Adrenal gland (tissue), 12 donors: ENCODE results near the gene QSOX1. TPM values are rescaled to one million over a fixed set of nuclear protein-coding genes. Genes with fewer than 3 reads are reported as not detected.

Experiments used
- DNase-seq, 7 donors: peaks; one replicate each; pipeline ENCODE4 v3.0.0-alpha.2; 2019 to 2020
- H3K27ac ChIP-seq, 5 donors: fragments of 200-600 bp; sonication (generic) in 4 of 5; 1 replicate in 3 of 5; 2 replicates in 2 of 5; pipeline versions ENCODE4 v1.5.1 to v1.8.0; 2016 to 2020; ENCODE audit warnings: mild to moderate bottlenecking in 1 of 5
- H3K27me3 ChIP-seq: fragments of 200-600 bp; 2 replicates; pipeline ENCODE4 v1.8.0; 2021
- H3K36me3 ChIP-seq, 2 donors: fragments of 200-600 bp; replicated peaks in 1 of 2; 1 replicate in 1 of 2; 2 replicates in 1 of 2; pipeline versions ENCODE4 v1.5.1 to v1.8.0; 2018 to 2022
- H3K4me1 ChIP-seq, 2 donors: fragments of 200-600 bp; replicated peaks in 1 of 2; 1 replicate in 1 of 2; 2 replicates in 1 of 2; pipeline versions ENCODE4 v1.5.1 to v1.8.0; 2018 to 2021
- H3K4me3 ChIP-seq, 4 donors: fragments of 200-600 bp; sonication (generic) in 3 of 4; one replicate each; pipeline ENCODE4 v1.5.1; 2016 to 2018
- H3K9me3 ChIP-seq, 3 donors: fragments of 200-600 bp; sonication (generic) in 1 of 3; replicated peaks in 1 of 3; 1 replicate in 2 of 3; 2 replicates in 1 of 3; pipeline versions ENCODE4 v1.5.1 to v1.8.0; 2016 to 2021
- CTCF ChIP-seq, 6 experiments: fragments of 450-650 bp in 4 of 6; fragments of 200-600 bp in 2 of 6; sonication (generic) in 1 of 6; IDR thresholded peaks; 1 replicate in 5 of 6; 2 replicates in 1 of 6; pipeline versions ENCODE4 v1.5.1 to v1.8.0; 2016 to 2021; ENCODE audit warnings: antibody characterized with exemption in 6 of 6, mild to moderate bottlenecking in 2 of 6, moderate library complexity in 1 of 6
- POLR2A ChIP-seq, 2 donors: fragments of 450-650 bp; IDR thresholded peaks; one replicate each; pipeline ENCODE4 v1.6.1; 2017; ENCODE audit warnings: antibody characterized with exemption in 2 of 2, mild to moderate bottlenecking in 2 of 2, moderate library complexity in 1 of 2
- WGBS, 4 donors: extraction: QIAGEN DNeasy Blood & Tissue Kit in 2 of 4; methylation state at CpG; one replicate each; pipeline versions ENCODE4 v1.1.5 to v1.1.7; 2013 to 2017; 5-methylcytosine and 5-hydroxymethylcytosine counted together
- intact Hi-C, 2 donors: fragments of 100-400 bp; cut with DNase I; formaldehyde crosslinking; loops; one replicate each; pipeline versions ENCODE4 v1.14.1 to v1.15.0; 2022 to 2023
- polyA plus RNA-seq, 3 donors: library from polyadenylated mRNA; stranded (reverse); fragments of 200-250 nt in 2 of 3; fragments of 350-450 nt in 1 of 3; fragmentation: Illumina TruSeq in 1 of 3; extraction: RNeasy Lipid Tissue Mini Kit (QIAGEN cat#74804) in 1 of 3; gene quantifications; one replicate each; pipeline ENCODE4 v1.2.3, GENCODE V29; 2013 to 2014
- total RNA-seq, 9 donors: library from RNA; depleted of rRNA in 4 of 9; stranded (reverse); fragments of >200 nt in 4 of 9; fragments of 120-200 nt in 1 of 9; fragmentation: NEBNext Ultra II Directional in 1 of 9; extraction: Animal tissue kit (Norgen Biotek cat#: 25700) in 1 of 9; gene quantifications; one replicate each; pipeline versions ENCODE4 v1.1.0 to v1.2.4, GENCODE V29; 2013 to 2023
- donor health status: healthy with polysubstance abuse.
- donor health status: Bipolar disorder and iron deficiency.
- donor health status: DM: yes; HTN: yes; CAD: no.
- donor health status: DM: no; HTN: no; CAD: no.
- donor health status: DM: no; HTN: no; CAD: no.
- donor health status: DM: yes; HTN: yes; CAD: no.

Gene QSOX1
- total and polyA plus RNA-seq, 12 donors, result 33.7 to 234 (median 129) TPM

GRCh38 chr1:180195916-180196315 lies 41.2 kb downstream of the QSOX1 start:
- Histone ChIP-seq H3K36me3 (peaks cover 0 to 23% of the 10 kb centered on the region in 2 donors), H3K4me1 (peaks cover 0 to 6% of the 10 kb centered on the region in 2 donors), H3K4me3 (no peak overlapping the region), H3K27ac (no peak overlapping the region), H3K9me3 (no peaks in the 10 kb centered on the region), H3K27me3 (no peaks in the 10 kb centered on the region)
- 87 to 100% (median 92%) methylated on average over 2 to 9 of the region's 9 CpGs for WGBS, 4 donors
- TF ChIP-seq POLR2A (IDR thresholded peaks at IDR 0.05), result no peak
- TF ChIP-seq CTCF (IDR thresholded peaks at IDR 0.05), result no peak
- DNase-seq, result no peak
- intact Hi-C loops, result loop anchor here (10.0 kb wide), 2 partner anchors 219 to 279 kb away; no protein-coding TSS in a partner anchor

GRCh38 chr1:180196436-180197003 lies 41.9 kb downstream of the QSOX1 start:
- no peak for TF ChIP-seq CTCF (IDR thresholded peaks at IDR 0.05)
- TF ChIP-seq POLR2A (IDR thresholded peaks at IDR 0.05), result no peak
- peaks cover 0 to 21% of the 10 kb centered on the region in 2 donors for H3K36me3 ChIP-seq
- intact Hi-C loops, result loop anchor here (10.0 kb wide), 2 partner anchors 218 to 278 kb away; no protein-coding TSS in a partner anchor
- H3K9me3 ChIP-seq, result no peaks in the 10 kb centered on the region
- H3K27me3 ChIP-seq, result no peaks in the 10 kb centered on the region
- peaks cover 0 to 6% of the 10 kb centered on the region in 2 donors for H3K4me1 ChIP-seq
- no peak for DNase-seq
- H3K4me3 ChIP-seq, result no peak overlapping the region
- no peak overlapping the region for H3K27ac ChIP-seq
- WGBS, 4 donors, result 88 to 95% (median 92%) methylated on average over 6 to 17 of the region's 17 CpGs

- peaks cover 0 to 21% of the 10 kb centered on the region in 2 donors for H3K36me3 ChIP-seq
- intact Hi-C loops, result loop anchor here (10.0 kb wide), 2 partner anchors 218 to 278 kb away; no protein-coding TSS in a partner anchor
- H3K27me3 ChIP-seq, result no peaks in the 10 kb centered on the region
- H3K4me1 ChIP-seq, result peaks cover 0 to 6% of the 10 kb centered on the region in 2 donors
- no peaks in the 10 kb centered on the region for H3K9me3 ChIP-seq
- H3K4me3 ChIP-seq, result no peak overlapping the region
- WGBS, 4 donors, result 81 to 93% (median 87%) methylated on average over 2 to 5 of the region's 5 CpGs
- DNase-seq, result no peak
- no peak overlapping the region for H3K27ac ChIP-seq
- no peak for TF ChIP-seq POLR2A (IDR thresholded peaks at IDR 0.05)
- no peak for TF ChIP-seq CTCF (IDR thresholded peaks at IDR 0.05)
These were observed 42.6 kb downstream of the QSOX1 start for GRCh38 chr1:180197231-180197630.

DNA sequence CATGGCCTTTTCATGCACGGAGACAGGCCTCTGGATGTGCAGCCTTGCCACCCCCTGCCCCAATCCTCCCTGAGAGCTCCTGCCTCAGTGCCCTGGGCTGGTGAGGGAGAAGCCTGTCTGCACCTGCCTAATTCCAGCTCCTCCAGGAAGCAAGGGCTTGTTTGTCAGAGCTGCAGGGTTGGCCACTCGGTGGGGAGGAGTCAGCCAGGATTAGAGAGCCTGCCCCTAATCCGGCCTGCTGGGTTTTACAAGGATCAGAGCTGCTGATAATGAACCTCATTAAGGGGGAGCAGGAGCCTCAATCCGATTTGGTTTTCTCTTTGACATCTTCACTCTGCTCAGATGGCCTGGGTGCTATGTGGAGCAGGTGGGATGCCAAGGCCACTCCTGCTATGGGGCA lies 43.5 kb downstream of the QSOX1 start:
- peaks cover 0 to 6% of the 10 kb centered on the region in 2 donors for H3K4me1 ChIP-seq
- TF ChIP-seq POLR2A (IDR thresholded peaks at IDR 0.05) (no peak), CTCF (IDR thresholded peaks at IDR 0.05) (no peak)
- no peaks in the 10 kb centered on the region for H3K27me3 ChIP-seq
- 60 to 71% (median 65%) methylated on average over 1 to 4 of the region's 4 CpGs for WGBS, 4 donors
- no peaks in the 10 kb centered on the region for H3K9me3 ChIP-seq
- no peak for DNase-seq
- peaks cover 0 to 21% of the 10 kb centered on the region in 2 donors for H3K36me3 ChIP-seq
- no peak overlapping the region for H3K27ac ChIP-seq
- intact Hi-C loops, result loop anchor here (10.0 kb wide), 2 partner anchors 217 to 277 kb away; no protein-coding TSS in a partner anchor
- no peak overlapping the region for H3K4me3 ChIP-seq
